Neural progenitor cell (in vitro differentiated cells): ENCODE data around the gene DOK4.

Experiments
- CTCF ChIP-seq: fragments of 200-600 bp; sonication (generic); IDR thresholded peaks from 2 replicates; pipeline ENCODE4 v1.5.1; 2017; ENCODE audit warnings: antibody characterized with exemption, mild to moderate bottlenecking
- EZH2 ChIP-seq: fragments of 200-600 bp; sonication (generic); IDR thresholded peaks from 2 replicates; pipeline ENCODE4 v1.6.1; 2017; ENCODE audit warnings: antibody characterized with exemption, mild to moderate bottlenecking, moderate library complexity
- EZH2phosphoT487 ChIP-seq: fragments of 200-600 bp; sonication (generic); IDR thresholded peaks from 2 replicates; pipeline ENCODE4 v1.6.1; 2017; ENCODE audit warnings: antibody characterized with exemption

GRCh38 chr16:57514791-57515600, 28.7 kb upstream of the DOK4 start:
- TF ChIP-seq EZH2 (no peak), CTCF (no peak), EZH2phosphoT487 (no peak)
